ENCODE data around the gene CCDC116.

GRCh38 chr22:21624120-21624879, 8.3 kb upstream of the CCDC116 start:
- TF ChIP-seq EZH2phosphoT487 (IDR thresholded peaks at IDR 0.05; ENCODE audit: insufficient read depth, low read depth) (no peak), EZH2 (IDR thresholded peaks at IDR 0.05; ENCODE audit: insufficient read depth, poor library complexity, severe bottlenecking) (no peak)
